Measurements from ENCODE around the gene SNED1.

DNA sequence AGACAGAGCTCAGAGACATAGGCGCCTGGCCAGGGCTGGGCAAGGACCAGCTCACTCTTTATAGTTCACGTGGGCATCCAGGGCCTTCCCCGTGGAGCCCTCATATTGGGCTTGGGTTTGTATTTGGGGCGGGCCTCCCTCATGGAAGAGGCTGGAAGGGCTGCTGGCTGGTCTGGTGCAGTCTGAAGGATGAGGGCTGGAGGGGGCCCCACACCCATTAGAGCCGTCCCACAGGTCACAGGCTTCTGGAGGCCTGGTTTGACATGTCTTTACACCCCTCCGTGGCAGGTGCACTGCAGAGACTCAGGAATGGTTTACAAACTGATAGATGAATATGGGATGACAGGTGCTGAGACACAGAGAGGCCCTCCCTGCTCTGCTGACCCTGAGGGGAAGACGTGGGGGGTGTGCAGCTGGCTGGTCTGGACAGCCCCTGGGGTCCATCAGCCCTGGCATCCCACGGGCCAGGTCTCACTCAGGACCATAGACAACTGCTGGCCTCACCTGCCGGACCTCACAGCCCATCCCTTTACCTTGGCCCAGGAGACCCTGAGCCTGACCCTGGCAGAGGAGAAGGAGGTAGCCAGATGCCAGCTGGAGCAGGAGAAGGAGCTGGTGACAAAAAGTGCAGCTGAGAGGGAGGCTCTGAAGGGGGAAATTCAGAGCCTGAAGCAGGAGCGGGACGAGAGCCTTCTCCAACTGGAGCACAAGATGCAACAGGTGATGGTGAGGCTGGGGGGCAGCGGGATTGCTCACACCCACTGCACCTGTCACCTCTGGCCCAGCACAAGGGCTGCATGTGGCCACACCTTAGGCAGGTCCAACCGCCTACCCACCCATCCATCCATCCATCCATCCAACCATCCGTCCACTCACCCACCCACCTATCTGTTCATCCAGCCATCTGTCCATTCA is 48.4 kb upstream of the SNED1 start:
- TF ChIP-seq POLR2A (IDR thresholded peaks at IDR 0.05; ENCODE audit: low read depth, low read length): no peak
- TF ChIP-seq SPI1 (IDR thresholded peaks at IDR 0.05; ENCODE audit: low read depth, low read length): no peak
